Astrocyte of the spinal cord (primary cell): ENCODE results near the gene NKD2.

Experiments used
- DNase-seq: peaks from one replicate; pipeline ENCODE4 v3.0.0; 2011; ENCODE audit warnings: low read depth, low spot score
- H3K4me3 ChIP-seq: 2 replicates; pipeline ENCODE4 v1.5.1; 2011; ENCODE audit warnings: low read depth, mild to moderate bottlenecking, low read length, moderate library complexity
- CTCF ChIP-seq: IDR thresholded peaks from 2 replicates; pipeline ENCODE4 v1.5.1; 2012; ENCODE audit warnings: low read depth, mild to moderate bottlenecking, low read length, inconsistent platforms
- in situ Hi-C: cut with HindIII; loops from 2 replicates; pipeline ENCODE4 v1.10.0; 2017; ENCODE audit warnings: low sequenced_read_pairs

NKD2 gene

GRCh38 chr5:991472-992267 is 16.9 kb upstream of the NKD2 start:
- no peak for DNase-seq
- H3K4me3 ChIP-seq: no peak overlapping the region
- in situ Hi-C loops: no loop called here
- TF ChIP-seq CTCF: no peak

DNA sequence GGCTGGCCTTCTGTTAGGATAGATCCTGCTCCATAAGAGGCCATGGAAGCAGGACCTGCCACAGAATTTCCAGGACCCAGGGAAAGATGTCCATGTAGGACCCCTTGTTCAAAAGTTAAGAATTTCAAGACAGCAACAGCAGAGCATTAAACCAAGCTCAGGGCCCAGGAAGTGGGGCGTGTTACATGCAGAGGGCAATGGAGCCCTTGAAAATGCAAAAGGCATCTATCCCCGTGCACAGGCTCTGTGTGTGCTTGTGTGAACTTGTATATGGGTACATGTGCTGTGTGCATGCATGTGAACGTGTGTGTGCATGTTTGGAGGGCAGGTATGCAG is 14.4 kb upstream of the NKD2 start:
- no peak for DNase-seq
- in situ Hi-C loops: no loop called here
- no peak overlapping the region for H3K4me3 ChIP-seq
- no peak for TF ChIP-seq CTCF

- DNase-seq: no peak
- in situ Hi-C loops: no loop called here
- no peak for TF ChIP-seq CTCF
- no peak overlapping the region for H3K4me3 ChIP-seq
These were observed 13.8 kb upstream of the NKD2 start for GRCh38 chr5:994821-995220.

DNA sequence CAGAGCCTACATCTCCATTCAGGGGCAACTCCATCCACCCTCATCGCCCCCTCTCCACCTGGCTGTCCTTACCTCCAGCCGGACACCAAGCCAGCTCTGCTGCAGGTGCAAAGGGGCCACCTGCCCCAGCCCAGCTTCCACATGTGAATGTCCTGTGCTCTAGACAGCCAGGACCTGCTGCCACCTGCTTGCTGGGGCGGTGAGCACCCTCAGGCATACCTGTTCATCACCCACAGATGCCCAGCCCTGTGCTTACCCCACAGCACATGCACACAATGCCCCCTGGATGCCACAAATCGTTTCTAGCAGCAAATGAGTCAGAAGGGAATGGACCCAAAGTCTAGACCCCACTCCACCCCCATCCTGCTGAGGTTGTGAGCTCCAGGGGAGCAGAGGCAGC is 13.3 kb upstream of the NKD2 start:
- in situ Hi-C loops: no loop called here
- no peak for TF ChIP-seq CTCF
- H3K4me3 ChIP-seq: no peak overlapping the region
- DNase-seq: no peak

- no peak for TF ChIP-seq CTCF
- no peak overlapping the region for H3K4me3 ChIP-seq
- DNase-seq: no peak
These were observed 11.6 kb upstream of the NKD2 start for GRCh38 chr5:997001-997474.

DNA sequence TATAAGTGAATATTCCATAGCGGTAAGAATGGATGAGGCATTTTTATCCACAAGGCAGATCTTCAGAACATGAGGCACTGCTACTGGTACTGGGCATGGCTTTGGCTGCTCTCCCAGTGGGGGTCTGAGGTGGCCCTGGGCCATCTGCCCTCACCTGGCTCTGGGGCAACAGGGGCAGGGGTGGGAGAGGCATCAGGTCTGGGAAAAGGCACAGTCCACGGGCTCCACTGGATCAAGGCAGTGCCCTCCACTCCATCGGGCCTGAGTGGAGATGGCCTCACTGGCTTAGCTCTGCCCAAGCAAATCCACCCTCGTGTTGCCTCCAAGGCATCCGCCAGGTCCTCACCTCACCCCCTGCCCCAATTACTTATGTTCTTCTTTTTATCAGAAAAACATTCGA is 10.9 kb upstream of the NKD2 start:
- TF ChIP-seq CTCF: no peak
- H3K4me3 ChIP-seq: no peak overlapping the region
- in situ Hi-C loops: no loop called here
- DNase-seq: no peak

More at GRCh38 chr5:997001-997474, 11.6 kb upstream of the NKD2 start:
- in situ Hi-C loops: no loop called here
